HG02642 (cell line): ENCODE measurements around the gene EHBP1L1.

Experiments used
- ATAC-seq: cut with Tn5 transposase; IDR thresholded peaks from one replicate; pipeline ENCODE4 v1.9.1; 2021; ENCODE audit warnings: mild to moderate bottlenecking; ENCODE audit not compliant: unreplicated experiment, poor library complexity

The EHBP1L1 gene

GRCh38 chr11:65611758-65612603, 36.1 kb downstream of the EHBP1L1 start:
- ATAC-seq: no peak

- ATAC-seq: no peak
Observed at GRCh38 chr11:65612691-65613090, 36.8 kb downstream of the EHBP1L1 start.

- no peak for ATAC-seq
Observed at GRCh38 chr11:65613091-65613928, 37.5 kb downstream of the EHBP1L1 start.

- peak; percentile 82 for ATAC-seq
Observed at GRCh38 chr11:65615229-65615949, 39.5 kb downstream of the EHBP1L1 start, which contains the start of gene PCNX3. PCNX3 (plus strand) TSS chr11:65615776; CDS start chr11:65616312, 536 bp downstream.

GRCh38 chr11:65615950-65616574, 40.2 kb downstream of the EHBP1L1 start:
- peak; percentile 2 for ATAC-seq

GRCh38 chr11:65616575-65617001, 40.7 kb downstream of the EHBP1L1 start:
- ATAC-seq: no peak

- no peak for ATAC-seq
Observed at GRCh38 chr11:65617136-65617850, 41.4 kb downstream of the EHBP1L1 start.

- no peak for ATAC-seq
Observed at GRCh38 chr11:65617990-65618751, 42.3 kb downstream of the EHBP1L1 start.

GRCh38 chr11:65618763-65619162, 42.9 kb downstream of the EHBP1L1 start:
- no peak for ATAC-seq

GRCh38 chr11:65619281-65619928, 43.6 kb downstream of the EHBP1L1 start:
- no peak for ATAC-seq

- no peak for ATAC-seq
Observed at GRCh38 chr11:65620666-65621065, 44.8 kb downstream of the EHBP1L1 start.

- no peak for ATAC-seq
Observed at GRCh38 chr11:65621460-65621859, 45.6 kb downstream of the EHBP1L1 start.

- no peak for ATAC-seq
Observed at GRCh38 chr11:65622011-65622410, 46.2 kb downstream of the EHBP1L1 start.

- ATAC-seq: no peak
Observed at GRCh38 chr11:65623177-65623576, 47.3 kb downstream of the EHBP1L1 start.

GRCh38 chr11:65623852-65624616, 48.2 kb downstream of the EHBP1L1 start:
- no peak for ATAC-seq

GRCh38 chr11:65624931-65625627, 49.2 kb downstream of the EHBP1L1 start:
- ATAC-seq: no peak
